HT-29 (cell line): ENCODE data around the gene CARHSP1. TPM values are rescaled to one million over a fixed set of nuclear protein-coding genes. Genes with fewer than 3 reads are reported as not detected.
"Not testable (repeated sequence)": the region's sequence is repeated elsewhere in the genome, so short reads cannot be mapped to it uniquely, and the experiment has no call there.

Experiments used
- DNase-seq: peaks from one replicate; pipeline ENCODE4 v3.0.0-alpha.2; 2015; ENCODE audit warnings: low spot score
- total RNA-seq: library from RNA; depleted of rRNA; stranded (reverse); fragments of >200 nt; shearing (Covaris generic); gene quantifications from 2 replicates; pipeline ENCODE4 v1.2.3, GENCODE V29; 2014

The CARHSP1 gene
- total RNA-seq, 1 experiment from 2014 or later: 197 TPM

DNA sequence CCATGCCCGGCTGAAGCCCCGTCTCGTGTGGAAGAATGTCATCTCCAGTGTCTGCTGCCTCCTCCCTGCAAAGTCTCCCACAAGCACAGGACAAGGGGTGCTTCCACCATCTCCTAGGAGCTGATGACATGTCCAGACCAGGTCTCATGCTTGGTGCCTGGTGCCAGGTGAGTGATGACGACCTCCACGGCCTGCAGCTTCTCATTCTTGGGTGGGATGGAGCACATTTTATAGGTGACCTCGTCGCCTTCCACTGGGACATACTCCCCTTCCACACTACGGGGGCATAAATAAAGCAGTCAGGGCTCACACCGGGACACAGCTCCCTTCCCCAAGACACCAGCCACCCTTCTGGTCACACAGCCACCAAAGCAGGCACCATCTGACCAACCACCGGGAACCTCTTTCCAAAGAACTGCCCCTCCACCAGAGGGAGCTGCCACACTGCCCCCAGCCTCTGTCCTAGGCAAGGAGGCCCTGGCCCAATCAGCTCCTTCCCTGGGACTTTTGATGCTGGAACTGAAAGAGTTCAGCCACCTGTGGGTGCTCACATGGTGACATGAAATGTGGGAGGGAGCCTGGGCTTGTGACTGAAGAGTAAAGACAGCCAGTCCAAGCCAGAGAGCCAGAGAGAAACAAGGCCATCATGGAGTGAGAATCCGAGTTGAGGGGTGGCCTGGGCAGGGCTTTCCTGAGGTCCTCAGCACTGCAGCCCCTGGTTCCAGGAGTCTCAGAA lies 13.6 kb downstream of the CARHSP1 start:
- DNase-seq: no peak

DNA sequence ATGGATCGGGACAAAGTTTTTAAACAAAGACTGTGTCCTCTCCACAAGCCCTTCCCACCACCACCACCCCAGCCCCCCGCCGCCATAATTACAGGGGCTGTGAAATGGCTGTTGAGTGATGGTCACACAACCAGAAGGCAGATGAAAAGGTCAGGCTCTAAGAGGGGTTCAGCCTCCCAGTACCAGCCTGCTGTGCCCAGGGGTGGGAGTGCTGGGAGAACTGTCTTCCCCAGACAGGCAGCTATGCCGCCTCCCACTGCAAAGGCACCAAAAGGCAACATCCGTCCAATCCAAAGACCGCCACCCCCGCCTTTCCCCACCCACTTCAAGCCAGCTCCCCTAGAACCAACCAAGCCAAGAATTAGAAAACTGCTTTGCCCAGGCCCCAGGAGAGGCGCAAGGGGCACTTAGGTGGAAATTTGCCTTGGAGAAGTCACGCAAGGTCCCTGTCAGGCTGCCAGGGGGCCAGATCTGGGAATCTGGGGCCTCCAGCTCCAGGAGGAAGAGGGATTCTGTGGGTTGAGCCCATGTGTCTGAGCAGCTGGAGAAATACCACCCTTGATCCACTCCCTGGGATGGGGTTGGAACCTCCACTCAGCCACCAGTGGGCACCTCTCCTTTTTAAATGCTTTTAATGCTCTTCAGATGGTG lies 14.4 kb downstream of the CARHSP1 start:
- DNase-seq: no peak

DNA sequence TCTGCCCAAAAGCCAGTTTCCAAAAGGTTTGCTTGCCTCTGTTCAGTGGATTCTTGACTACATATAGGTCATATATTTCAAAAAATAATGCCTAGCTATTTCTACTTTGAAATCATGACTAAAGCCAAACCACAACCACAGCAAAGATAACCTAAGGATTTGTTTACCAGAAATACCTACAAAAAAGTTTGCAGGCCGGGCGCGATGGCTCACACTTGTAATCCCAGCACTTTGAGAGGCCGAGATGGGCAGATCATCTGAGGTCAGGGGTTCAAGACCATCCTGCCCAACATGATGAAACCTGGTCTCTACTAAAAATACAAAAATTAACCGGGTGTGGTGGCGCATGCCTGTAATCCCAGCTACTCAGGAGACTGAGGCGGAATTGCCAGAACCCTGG lies 15.2 kb downstream of the CARHSP1 start:
- DNase-seq: no peak

DNA sequence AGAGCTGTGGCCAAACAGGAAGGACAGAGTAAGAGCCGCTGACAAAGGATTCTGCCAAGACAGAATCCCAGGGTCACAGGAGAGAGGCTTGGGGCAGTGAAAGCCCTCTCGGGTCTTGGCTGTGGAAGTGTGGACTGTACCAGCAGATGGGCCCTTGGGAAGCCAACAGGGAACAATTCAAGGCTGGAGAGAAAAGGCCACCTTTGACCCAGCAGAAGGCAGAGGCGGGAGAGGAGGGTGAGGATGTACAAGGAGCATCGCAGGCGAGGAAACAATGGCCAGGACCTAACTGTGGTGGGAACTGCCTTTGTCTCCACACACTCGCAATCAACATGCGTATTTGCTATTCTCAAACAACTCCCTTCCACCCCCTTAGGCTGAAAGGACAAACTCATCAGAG lies 15.7 kb downstream of the CARHSP1 start:
- no peak for DNase-seq

DNA sequence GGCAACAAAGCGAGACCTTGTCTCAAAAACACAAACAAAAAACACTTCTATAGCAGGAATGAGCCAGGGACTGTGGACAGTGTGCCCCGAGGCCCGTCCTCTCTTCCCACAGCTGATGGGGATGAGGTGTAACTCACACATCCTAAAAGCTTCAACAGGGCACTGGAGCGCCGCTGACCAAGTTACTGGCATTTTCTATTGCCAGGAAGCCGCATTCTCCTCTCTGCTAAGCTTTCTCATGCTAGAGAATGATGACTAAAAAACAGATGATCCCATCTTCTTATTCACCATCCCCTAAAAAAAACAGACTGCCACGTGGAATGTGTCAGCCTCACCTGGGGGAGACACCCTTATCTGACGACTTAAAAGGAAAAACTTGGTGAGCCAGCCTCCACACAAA lies 16.3 kb downstream of the CARHSP1 start:
- no peak for DNase-seq

DNA sequence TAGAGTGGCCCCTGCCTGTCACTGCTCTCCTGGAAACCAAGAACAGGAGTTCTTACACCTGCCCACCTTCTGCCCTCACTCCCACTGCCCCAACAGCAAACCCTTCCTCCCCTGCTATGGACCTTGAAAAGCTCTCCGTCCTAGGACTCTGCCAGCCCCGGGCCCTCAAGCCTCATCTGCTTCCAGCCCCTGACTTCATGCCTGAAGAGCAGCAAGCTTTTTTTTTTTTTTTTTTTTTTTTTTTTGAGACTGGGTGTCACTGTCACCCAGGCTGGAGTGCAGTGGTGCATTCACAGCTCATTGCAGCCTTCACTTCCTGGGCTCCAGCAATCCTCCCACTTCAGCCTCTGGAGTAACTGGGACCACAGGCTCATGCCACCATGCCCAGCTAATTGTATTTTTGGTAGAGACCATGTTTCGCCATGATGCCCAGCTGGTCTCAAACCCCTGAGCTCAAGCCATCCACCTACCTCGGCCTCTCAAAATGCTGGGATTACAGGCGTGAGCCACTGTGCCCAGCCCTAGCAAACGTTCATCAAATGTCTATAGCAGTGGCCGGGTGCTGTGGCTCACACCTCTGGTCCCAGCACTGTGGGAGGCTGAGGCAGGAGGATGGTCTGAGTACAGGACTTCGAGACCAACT lies 16.9 kb downstream of the CARHSP1 start:
- no peak for DNase-seq

DNA sequence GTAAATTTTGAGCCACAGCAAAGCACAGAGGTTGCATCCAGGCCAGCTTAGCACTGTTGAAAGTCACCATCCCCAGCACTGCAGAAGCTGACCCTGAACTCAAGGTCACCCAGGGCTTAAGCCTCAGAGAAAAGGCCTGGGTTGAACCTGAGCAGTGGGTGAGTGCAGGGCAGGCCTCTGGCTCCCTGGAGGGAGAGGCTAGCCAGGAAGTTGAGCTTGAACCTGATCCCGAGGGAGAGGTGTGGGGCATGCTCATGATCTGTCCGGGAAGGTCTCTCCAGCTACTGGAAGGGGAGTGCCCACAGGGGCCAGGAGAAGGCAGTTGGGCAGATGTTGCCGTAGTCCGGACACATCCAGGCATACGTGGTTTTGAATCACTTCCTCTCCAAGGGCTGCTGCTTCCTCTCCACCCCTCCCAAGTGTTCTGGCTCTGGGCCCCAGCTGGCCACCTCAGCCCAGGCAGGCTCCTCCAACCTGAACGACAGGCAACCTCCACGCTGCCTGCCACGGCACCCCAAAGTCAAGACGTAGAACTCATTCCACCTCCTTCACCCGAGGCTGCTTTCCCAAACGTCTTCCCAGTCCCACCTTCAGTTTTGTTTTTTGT lies 18.4 kb downstream of the CARHSP1 start:
- no peak for DNase-seq

DNA sequence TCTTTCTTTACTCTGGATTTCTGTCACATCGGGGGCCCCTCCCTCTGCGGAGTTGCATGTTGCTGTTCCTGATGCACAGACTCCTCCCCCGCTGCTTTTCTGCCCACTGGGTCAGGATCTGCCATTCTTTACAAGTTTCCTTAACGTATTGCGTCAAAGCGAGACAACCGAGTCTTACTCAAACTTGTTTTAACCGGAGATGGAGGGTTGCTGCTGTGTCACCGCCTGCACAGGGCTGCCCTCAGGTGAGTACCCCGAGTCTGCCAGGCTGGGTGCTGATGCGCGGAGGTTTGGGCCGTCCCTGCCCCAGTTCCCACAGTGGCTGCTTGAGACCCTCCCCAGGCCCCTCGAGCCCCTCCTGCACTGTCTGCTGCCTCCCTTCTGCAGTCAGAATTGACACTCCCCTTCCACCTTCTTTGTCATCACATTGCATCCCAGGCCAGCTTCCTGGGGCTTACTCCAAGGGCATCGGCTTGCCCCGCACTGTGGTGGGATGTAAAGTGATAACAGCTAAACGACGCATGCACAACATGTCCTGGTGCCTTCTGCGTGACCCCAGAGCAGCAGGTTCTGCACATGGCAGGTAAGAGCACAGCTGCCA lies 19.3 kb downstream of the CARHSP1 start:
- DNase-seq: no peak

DNA sequence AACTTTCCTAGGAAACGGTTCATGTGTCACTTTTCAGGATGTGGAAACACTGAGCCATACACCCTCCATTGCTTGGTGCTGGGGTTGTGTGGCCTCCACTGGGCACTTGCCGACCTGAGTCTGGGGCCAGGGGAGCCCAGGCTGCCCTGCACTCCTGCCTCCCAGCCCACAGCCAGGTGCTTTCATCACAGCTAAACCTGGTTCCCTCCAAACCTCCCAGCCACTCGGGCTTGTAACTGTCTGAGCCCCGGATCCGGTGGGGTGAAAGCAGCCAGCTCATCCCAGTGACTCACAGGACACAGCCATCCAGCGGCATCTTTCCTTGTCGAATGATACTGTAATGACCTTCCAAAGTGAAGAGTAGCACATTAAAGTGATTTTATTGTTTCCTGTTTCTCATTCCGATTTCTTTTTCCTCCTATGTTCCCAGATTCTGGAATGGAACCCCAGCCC lies 19.8 kb downstream of the CARHSP1 start:
- DNase-seq: no peak

DNA sequence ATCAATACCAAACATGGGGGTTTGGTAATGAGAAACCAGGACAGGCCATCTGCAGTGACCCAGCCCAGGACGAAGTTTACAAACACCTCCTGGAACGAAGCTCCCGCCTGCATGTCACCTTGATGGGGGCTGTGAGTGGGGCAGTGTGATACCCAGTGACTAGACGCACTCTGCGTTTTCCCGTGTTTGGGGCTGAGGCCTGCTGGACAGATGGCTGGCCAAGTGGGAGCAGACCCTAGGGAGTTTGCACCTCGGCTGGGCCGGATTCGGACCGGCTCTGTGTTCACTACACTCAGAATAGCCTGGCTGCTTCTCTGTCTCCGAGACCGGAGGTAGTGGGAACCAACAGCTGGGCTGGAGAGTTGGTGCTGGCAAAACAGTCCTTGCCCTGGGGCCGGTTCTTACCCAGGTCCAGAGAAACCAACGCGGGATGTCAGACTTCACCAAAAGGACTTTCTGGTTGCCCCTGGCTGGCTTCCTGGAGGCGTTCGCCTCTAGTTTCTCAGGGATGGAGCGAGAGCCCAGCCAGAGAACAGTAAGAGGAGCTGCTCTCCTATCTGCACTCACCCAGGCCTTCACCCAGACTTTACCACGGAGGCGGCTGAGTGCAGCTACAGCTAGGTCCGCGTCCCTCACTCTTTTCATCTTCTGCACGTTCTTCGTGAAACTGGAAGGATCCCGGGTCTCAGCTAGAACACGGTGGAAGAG lies 20.4 kb downstream of the CARHSP1 start:
- DNase-seq: no peak

DNA sequence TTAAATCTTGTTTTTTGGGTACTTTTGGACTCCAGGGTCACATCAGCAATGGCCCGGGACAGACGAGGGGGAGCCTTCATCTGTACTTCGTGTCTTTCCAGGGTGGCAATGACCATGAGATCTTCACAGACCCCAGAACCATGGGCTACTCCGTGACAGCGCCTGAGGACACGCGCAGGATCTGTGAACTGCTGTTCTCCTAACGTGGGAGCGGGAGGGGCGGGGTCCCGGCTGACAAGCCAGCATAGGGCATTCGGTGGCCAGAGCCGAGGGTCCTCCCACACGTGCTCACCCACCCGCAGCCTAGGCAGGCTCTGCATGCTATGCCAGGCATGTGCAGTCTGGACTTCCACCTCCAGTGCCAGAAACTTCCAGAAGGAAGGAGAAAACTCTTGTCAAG lies 21.2 kb downstream of the CARHSP1 start:
- no peak for DNase-seq

DNA sequence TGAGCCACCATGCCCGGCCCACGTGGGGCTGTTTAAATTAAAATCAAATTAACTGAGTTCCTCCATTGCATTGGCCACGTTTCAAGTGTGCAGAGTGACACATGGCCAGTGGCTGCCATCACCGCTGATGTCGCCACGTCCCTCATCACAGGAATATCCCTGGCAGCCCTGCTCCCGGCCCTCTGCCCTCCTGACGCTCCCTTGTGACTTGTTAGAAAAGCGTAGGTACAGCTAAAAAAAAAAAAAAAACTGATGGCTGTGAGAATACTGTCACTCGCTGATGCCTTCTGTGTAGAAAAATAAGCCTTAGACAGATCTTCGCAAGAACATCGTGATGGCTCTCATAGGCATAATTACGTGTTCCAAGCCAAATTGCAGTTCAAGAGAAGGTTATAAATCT lies 21.7 kb downstream of the CARHSP1 start:
- DNase-seq: no peak

DNA sequence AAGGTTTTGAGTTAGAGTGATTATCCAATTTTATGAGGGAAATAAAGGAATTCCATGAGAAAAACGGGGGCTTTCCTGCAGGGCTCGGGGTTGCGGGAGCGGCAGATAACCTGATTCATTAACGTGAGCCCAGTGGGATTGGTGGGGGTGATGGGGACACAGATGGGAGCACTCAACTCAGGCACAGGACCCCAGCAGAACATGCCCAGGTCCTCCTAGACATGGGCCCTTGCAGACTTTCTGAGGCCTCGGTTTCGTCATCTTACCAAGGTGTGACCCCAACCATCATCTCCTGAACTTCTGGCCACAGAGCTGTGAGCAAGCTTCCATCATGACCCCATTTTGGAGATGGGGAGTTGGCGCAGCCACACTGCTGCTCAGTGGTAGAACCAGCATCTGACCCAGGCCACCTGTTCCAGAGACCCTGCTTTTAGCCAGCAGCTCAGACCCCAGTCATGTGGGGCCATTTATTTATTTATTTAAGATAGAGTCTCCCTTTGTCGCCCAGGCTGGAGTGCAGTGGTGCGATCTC lies 22.3 kb downstream of the CARHSP1 start:
- DNase-seq: no peak

DNA sequence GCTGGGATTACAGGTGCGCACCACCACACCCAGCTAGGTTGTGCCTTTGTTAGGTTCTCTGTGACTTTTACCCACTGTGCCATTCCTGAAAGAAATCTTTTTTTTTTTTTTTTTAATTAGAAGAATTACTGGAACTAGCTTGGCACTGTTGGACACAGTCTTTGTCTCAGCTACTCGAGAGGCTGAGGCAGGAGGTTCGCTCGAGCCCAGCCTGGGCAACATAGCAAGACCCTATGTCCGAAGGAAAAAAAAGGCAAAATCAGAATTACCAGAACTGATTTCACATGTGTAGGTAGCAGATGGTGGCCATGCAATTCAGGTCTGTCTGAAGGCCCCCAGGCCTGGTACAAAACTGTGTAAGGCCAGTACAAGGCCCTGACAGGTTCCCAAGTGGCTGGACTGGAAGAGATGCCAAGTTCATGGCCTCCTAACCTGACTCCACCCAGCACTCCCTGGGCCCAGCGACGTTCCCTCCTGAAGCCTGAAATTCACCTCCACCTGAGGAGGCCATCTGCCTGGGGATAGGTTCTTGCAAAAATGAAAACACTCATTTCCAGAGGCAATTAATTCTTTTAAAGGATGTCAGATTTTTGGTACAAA lies 23.0 kb downstream of the CARHSP1 start:
- no peak for DNase-seq

DNA sequence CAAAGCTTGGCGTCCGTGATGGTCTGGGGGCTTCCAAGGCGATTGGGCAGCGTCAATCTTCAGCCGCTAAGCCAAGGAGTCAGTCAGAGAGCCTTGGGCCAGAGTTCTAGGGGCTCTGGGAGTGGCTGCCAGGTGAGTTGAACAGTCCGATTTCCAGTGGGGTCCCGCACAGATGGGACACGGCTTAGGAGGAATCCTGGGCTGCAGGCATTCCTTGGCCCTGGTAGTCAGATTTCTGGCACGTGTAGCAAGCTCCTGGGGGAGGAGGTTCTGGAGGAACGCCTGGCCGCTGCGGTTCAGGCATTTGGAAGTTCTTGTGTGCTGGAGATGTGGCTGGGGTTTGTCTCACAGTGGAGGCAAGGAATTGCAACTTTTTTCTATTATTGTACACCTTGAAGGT lies 25.5 kb downstream of the CARHSP1 start:
- DNase-seq: not testable (repeated sequence)

DNA sequence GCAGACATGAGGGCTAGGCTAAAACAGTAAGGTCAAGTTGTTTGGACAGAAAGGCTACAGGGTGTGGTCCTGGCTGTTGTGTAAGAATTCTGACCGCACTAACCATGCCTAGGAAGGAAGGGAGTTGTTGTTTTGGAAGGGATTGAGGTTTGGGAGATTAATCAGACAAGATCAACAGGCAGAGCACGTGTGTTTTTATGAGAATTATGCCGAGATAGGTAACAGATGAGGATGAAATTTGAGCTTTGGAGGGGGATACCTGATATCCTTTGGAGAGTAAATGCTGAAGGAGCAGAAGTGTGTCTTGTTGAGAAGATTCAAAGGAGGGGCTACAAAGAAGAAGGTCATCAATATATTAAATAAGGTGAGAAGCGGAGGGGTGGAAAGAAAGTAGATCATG lies 26.8 kb downstream of the CARHSP1 start:
- DNase-seq: not testable (repeated sequence)

DNA sequence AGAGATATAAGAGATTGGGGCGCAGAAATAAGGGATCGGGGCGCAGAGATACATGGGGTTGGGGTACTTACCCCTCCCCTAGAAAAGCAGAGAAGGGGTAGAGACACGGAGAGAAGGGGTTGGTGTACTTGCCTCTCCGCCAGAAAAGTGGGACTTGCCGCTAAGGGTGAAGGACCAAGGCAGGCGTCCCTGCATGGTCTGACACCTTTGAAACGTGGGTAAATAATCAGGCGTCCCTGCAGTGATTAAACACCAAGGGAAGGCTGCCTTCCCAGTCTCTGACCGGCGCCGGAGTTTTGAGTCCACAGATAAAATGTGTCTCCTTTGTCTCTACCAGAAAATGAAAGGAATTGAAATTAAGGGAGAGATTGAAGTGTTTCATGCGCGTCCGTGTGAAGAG lies 31.2 kb downstream of the CARHSP1 start:
- not testable (repeated sequence) for DNase-seq

DNA sequence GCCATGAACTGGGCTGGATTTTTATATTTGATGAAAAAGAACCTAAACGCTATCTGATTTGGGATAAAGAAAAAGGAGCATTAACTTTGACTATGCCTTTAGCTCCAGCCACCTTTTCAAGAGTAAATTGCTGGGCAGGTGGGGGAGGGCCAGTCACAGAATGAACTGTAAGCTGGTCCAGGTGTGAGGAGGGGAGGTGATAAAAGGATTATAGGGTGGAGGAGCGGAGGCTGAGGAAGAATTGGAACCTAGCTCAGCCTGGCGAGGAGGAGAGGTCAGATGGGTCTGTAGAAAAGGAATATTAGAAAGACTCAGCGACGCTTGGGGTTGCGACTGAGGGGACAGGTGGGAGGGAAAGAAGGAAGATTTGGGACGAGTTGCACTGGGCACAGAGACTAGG lies 32.0 kb downstream of the CARHSP1 start:
- DNase-seq: not testable (repeated sequence)

DNA sequence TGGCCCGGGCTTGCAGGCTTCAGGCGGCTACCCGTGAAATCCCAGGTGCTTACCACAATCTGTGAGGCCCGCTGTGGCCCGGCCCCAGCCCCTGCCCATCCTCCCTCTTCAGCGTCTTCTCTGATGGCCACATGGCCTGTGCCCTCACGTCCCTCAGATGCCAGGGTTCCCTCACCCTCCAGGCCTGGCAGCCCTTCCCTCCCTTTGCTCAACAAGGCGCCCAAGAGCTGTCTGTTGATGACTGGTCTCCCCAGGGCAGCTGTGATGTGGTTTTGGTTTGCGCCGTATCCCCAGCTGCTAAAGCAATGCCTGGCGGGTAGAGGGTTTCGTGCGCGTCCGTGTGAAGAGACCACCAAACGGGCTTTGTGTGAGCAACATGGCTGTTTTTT lies 36.1 kb downstream of the CARHSP1 start:
- no peak for DNase-seq

DNA sequence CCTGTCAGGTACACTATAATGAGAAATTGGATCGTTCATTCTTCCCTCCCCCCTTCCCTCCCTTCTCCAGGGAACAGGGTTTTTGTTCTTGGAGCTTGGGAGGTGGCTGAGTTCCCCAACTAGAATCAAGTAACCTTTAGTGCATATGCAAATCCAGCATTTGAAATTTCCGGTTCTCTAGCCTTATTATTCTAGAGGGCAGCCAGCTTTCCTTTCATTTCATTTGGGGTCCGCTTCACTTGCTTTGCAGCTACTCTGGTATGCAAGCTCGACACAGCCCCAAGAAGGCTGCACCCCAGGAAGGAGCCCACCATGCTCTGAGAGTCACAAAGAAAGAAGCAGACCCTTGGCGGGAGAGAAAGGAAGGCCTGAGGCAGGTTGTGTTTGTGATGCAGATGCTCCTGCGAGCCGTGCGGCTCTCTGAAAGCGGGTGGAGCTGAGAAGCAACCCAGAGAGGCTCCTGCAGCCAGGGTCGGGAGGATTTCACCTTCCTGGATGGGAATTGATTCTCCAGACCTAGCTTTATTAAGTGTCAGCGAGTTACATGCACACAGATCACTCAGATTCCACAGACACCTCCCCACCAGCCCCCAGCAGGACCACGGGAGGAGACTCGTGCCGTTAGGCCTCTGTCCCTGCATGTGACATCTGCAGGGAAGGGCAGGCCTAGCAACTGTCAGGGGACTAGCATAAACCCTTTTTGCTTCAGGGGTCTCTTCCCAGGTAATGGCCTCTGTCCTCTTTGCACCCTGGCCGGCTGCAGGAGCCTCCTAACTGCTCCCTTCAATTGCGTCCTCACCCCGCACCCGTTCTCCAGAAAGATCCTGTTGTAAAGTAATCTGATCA lies 36.7 kb downstream of the CARHSP1 start:
- DNase-seq: no peak
